Right lobe of liver (tissue), 4 donors: ENCODE results near the gene LPAR2.

Experiments
- POLR2A ChIP-seq: fragments of 450-650 bp; IDR thresholded peaks from one replicate; pipeline ENCODE4 v1.6.1; 2017; ENCODE audit warnings: antibody characterized with exemption, mild to moderate bottlenecking
- TF ChIP-seq, protein P1 (sequence below), 4 donors: fragments of 200-600 bp in 3 of 4; fragments of 450-650 bp in 1 of 4; IDR thresholded peaks; one replicate each; pipeline versions ENCODE4 v1.5.1 to v1.8.0; 2016 to 2022; ENCODE audit warnings: antibody characterized with exemption in 4 of 4, mild to moderate bottlenecking in 2 of 4
- donor health status: DM: no; HTN: no; CAD: no.
- donor health status: DM: no; HTN: no; CAD: no.
- donor health status: DM: no; HTN: yes; CAD: no.

DNA sequence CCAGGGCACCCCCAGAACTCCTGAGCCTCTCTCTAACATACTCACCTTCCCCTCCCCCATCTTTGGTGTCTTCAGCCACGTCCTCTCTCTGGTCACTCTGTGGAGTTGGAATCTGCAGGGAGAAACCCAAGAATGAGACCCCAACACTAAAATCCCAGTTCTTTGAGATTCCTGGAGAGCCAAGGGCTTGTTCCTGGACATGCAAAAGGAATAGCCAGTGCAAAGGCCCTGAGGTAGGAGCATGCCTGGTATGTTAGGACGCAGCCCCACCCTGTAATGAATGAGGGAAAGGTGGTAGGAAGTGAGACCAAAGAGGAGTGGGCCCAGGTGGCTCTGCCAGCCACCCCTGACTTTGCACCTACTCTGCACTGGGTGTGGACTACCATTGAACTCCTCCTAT lies 2.4 kb upstream of the LPAR2 start:
- no peak for TF ChIP-seq POLR2A
- TF ChIP-seq, protein P1, sequence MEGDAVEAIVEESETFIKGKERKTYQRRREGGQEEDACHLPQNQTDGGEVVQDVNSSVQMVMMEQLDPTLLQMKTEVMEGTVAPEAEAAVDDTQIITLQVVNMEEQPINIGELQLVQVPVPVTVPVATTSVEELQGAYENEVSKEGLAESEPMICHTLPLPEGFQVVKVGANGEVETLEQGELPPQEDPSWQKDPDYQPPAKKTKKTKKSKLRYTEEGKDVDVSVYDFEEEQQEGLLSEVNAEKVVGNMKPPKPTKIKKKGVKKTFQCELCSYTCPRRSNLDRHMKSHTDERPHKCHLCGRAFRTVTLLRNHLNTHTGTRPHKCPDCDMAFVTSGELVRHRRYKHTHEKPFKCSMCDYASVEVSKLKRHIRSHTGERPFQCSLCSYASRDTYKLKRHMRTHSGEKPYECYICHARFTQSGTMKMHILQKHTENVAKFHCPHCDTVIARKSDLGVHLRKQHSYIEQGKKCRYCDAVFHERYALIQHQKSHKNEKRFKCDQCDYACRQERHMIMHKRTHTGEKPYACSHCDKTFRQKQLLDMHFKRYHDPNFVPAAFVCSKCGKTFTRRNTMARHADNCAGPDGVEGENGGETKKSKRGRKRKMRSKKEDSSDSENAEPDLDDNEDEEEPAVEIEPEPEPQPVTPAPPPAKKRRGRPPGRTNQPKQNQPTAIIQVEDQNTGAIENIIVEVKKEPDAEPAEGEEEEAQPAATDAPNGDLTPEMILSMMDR (IDR thresholded peaks at IDR 0.05): no peak
